ENCODE measurements around the gene PRDX2. TPM values are rescaled to one million over a fixed set of nuclear protein-coding genes. Genes with fewer than 3 reads are reported as not detected.

The PRDX2 gene
- total RNA-seq, 1 donor: 55.5 TPM

DNA sequence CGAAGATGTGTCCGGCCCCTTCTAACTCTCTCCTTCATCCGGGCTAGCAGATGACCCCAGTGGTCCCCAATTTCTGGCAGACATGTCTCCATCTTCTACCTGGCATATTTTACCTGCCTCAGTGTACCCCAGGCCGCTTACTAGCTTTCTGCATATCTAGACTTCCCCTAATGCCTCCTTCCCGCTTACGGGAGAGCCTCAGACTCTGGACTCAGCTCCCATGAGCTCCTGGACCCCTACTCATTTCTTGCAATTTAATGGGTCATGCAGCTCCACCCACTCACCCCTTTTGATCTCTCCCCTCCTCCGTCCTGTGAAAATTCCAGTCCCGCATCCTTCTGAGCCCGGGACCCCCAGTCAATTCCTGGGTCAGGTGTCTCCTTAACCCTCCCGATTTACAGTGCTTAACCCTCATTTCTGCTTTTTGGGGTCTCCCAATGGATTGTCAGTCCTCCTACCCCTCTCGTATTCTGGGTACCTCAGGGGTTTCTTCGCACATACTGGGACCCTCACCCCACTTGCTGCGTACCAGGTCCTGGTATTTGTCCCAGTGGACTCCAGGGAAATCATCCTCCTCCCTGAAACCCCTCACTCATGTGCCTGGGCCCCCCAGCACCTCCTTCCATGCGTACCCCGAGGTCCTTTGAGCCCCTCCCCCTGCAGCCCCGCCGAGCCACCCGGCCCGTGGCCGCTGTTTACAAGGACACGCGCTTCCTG is 10.8 kb downstream of the PRDX2 start:
- Histone ChIP-seq H3K9me3 (ENCODE audit: low read depth, low read length) (no peaks in the 10 kb centered on the region), H3K4me3 (ENCODE audit: low read length) (peak overlapping the region; percentile 100), H3K27me3 (ENCODE audit: insufficient read depth, low read length) (no peaks in the 10 kb centered on the region), H3K4me1 (ENCODE audit: insufficient read depth, low read length) (peaks cover 67% of the 10 kb centered on the region)

DNA sequence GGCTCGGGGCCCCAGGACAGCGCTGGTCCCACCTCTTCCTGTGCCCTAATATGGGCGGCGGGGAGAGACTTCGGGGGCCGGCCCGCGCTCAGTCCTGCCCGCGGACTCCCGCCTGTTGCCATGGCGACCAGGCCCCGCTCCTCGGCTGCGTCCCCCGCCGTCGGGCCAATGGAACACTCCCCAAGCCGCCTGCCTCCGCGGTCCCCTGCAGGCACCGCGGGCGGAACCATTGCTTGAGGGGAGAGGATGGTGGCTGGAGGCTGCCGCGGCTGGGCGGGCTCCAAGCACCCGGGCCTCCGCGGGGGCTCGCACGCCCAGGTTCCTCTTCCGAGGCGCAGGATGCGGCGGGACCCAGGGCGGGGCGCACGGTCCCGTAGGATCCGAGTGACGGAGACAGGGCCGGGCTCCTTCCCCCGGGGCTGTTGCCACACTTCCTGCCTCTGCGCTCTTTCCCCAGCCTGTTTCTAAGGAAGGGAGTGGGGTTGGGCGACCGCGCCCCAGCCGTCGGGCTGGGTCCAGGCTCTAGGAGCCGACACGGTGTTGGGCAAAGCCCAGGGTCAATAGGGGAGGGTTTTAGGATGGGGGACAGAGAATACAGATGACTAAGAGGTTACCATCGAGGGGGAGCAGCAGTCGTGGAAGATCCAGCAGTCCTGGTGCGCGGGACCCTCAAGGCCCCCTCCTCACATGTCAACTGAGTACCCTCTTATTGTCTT is 11.5 kb downstream of the PRDX2 start:
- H3K4me1 ChIP-seq (ENCODE audit: insufficient read depth, low read length): peaks cover 67% of the 10 kb centered on the region
- no peaks in the 10 kb centered on the region for H3K27me3 ChIP-seq (ENCODE audit: insufficient read depth, low read length)
- peak overlapping the region; percentile 100 for H3K4me3 ChIP-seq (ENCODE audit: low read length)
- no peaks in the 10 kb centered on the region for H3K9me3 ChIP-seq (ENCODE audit: low read depth, low read length)

DNA sequence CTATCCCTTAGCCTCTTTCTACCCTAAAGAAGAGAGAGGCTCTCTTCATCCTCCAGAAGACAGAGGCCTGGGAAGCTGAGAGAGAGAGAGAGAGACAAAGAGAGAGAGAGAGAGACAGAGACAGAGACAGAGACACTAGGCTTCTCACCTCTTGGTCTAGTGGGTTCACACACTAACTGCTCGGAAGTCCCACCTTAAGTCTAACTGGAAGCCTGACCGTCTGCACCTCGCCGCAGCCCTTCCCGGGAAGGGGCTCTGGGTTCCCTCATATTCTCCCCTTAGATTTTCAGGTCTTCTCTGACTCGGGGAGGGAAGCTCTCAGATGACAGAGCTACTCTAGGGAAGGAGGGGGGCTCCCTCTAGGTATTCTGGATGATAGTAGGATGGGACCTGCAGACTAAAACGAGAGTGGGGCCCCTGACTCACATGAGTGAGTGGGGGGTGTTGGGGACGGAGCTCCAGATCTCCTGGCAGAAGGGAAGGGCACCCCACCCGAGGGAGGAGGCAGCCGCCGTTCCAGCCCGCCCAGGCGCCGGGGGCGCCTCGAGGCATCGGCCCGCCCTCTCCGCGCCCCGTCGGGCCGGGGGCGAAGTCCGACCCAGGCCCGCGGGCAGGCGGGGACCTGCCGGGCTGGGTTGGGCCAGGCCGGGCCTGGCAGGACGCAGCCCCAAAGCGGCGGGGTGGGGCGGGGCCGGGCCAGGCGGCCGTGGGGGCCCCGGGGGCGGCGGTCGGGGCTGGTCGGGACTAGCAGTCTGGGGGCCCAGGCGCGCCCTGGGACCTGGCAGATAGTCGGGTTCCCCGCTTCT is 12.3 kb downstream of the PRDX2 start:
- Histone ChIP-seq H3K4me3 (ENCODE audit: low read length) (peak overlapping the region; percentile 100), H3K27me3 (ENCODE audit: insufficient read depth, low read length) (no peaks in the 10 kb centered on the region), H3K9me3 (ENCODE audit: low read depth, low read length) (no peaks in the 10 kb centered on the region), H3K4me1 (ENCODE audit: insufficient read depth, low read length) (peaks cover 67% of the 10 kb centered on the region)

DNA sequence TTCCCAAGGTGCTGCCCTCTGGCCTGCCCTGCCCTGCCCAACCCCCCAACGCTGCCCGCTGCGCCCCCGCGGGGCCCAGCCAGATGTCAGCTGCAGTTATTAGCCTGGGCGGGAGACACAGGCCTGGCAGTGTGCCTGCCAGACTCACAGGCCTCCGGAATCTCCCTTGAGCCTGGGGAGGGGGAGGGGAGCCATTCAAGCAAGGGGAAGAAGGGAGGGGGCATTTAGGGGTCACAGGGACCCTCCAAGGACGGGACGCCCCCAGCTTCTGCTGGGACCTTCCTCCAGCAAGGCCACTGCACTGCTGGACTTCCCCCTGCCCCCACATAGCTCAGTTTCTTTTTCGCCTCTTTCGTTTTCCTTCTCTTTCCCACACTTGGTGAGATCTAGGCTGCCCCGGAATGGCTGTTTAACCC is 12.9 kb downstream of the PRDX2 start:
- Histone ChIP-seq H3K9me3 (ENCODE audit: low read depth, low read length) (no peaks in the 10 kb centered on the region), H3K4me3 (ENCODE audit: low read length) (peak overlapping the region; percentile 100), H3K4me1 (ENCODE audit: insufficient read depth, low read length) (peaks cover 67% of the 10 kb centered on the region), H3K27me3 (ENCODE audit: insufficient read depth, low read length) (no peaks in the 10 kb centered on the region)

DNA sequence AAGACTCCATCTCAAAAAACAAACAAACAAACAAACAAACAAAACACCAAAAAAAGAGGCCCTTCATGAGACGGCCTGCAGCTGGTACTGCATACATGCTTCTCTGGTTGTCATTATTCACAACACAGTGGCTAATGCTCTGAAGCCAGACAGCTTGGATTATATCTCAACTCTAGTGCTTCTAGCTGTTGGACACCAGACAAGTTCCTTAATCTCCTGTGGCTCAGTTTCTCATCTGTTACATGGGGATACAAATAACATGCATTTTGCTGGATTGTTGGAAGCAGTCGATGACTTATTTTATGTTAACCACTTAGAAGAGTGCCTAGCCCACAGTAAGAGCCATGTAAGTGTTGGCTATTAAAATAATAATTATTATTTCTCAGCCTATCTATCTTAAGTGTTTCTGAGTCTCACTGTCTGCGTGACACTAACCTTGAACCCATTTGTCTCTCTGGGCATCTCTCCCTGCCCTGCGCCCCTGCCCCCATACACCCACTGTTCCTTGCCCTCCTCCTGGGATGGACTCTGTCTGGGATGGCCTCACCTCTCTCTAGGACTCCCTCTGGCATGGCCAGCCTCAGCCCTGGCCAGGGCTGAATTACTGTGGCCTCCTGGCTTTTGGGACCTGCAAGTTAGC is 13.4 kb downstream of the PRDX2 start:
- peaks cover 72% of the 10 kb centered on the region for H3K4me1 ChIP-seq (ENCODE audit: insufficient read depth, low read length)
- H3K4me3 ChIP-seq (ENCODE audit: low read length): peak overlapping the region; percentile 100
- no peaks in the 10 kb centered on the region for H3K9me3 ChIP-seq (ENCODE audit: low read depth, low read length)
- no peaks in the 10 kb centered on the region for H3K27me3 ChIP-seq (ENCODE audit: insufficient read depth, low read length)

DNA sequence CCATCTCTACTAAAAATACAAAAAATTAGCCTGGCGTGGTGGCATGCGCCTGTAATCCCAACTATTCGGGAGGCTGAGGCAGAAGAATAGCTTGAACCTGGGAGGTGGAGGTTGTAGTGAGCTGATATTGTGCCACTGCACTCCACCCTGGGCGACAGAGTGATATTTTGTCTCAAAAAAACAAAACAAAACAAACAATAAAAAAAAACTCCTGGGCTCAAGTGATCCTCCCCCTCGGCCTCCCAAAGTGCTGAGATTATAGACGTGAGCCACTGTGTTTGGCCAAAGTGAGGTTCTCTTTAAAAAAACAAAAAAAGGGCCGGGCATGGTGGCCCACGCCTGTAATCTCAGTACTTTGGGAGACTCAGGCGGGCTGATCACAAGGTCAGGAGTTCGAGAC is 14.1 kb downstream of the PRDX2 start:
- Histone ChIP-seq H3K9me3 (ENCODE audit: low read depth, low read length) (no peaks in the 10 kb centered on the region), H3K27me3 (ENCODE audit: insufficient read depth, low read length) (no peaks in the 10 kb centered on the region), H3K4me1 (ENCODE audit: insufficient read depth, low read length) (peaks cover 79% of the 10 kb centered on the region), H3K4me3 (ENCODE audit: low read length) (no peak overlapping the region)

DNA sequence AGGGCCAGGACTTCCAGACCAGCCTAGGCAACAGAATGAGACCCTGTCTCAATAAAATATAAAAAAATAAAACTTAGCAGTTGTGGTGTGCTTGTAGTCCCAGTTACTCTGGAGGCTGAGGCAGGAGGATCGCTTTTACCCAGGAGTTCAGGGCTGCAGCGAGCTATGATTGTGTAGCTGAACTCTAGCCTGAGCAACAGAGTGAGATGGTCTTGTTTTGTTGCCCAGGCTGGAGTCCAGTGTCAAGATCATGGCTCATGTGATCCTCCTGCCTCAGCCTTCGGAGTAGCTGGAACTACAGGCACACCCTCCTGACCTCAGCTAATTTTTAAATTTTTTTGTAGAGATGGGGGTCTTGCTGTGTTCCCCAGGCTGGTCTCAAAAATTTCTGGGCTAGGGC is 14.6 kb downstream of the PRDX2 start:
- H3K4me1 ChIP-seq (ENCODE audit: insufficient read depth, low read length): peaks cover 83% of the 10 kb centered on the region
- H3K9me3 ChIP-seq (ENCODE audit: low read depth, low read length): no peaks in the 10 kb centered on the region
- no peaks in the 10 kb centered on the region for H3K27me3 ChIP-seq (ENCODE audit: insufficient read depth, low read length)
- no peak overlapping the region for H3K4me3 ChIP-seq (ENCODE audit: low read length)

DNA sequence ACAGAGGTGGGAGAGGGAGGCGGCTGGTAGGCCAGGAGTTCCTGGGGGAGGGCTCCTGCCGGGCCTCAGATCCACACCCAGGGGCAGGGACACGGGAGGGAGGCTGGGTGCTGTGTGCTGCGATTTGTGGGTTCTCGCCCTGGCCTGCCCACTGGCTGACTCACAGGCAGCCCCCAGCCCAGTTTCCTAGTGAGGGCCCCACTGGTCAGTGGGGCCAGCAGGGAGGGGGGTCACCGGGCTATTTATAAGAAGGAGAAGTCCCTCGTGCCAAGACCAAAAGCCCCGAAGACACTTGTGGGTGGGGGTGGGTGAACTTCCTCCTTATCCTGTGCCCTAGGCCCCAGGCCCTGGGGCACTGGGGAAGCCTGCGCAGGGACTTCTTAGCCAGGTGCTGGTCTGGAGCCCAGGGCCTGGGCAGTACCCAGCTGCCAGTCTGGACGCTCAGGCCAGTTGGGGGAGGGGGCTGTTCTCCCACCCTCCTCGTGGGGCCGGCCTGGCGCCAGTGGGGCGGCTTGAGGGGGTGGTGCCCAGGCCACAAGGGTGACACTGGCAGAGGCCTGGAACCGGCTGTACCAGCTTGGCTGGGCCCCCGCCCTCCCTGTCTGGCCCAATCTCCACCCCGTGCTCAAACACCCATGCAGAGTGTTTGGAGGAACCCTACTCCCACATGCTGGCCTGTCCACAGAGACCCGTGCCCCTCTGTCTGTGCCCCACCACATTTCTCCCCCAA is 15.3 kb downstream of the PRDX2 start:
- Histone ChIP-seq H3K4me3 (ENCODE audit: low read length) (no peak overlapping the region), H3K9me3 (ENCODE audit: low read depth, low read length) (no peaks in the 10 kb centered on the region)

DNA sequence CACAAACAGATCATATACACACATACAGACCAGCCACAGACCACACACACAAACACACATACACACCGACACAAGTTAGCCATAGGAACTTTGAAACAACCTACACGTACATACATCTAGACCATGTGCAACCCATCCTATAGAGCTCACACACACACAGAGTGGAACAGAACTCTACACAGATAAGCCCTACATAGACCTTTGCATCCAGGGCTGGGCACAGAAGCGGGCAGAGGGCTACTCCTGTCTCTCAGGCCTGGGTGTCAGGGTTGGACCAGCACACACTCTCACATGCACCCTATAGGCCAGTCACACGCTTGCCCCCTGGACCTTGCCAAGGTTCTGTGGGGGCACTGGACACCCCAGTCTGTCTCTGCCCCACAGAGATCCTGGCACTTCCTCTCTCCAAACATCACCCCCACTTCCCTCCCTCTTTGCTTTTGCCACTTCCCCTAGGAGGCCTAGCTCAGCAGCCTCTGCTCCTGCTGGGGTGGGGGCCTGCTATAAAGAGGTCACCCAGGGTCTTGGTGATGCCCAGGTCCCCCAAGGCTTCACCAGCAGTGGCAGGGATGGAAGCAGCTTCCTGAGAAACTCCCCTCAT is 16.1 kb downstream of the PRDX2 start:
- Histone ChIP-seq H3K27me3 (ENCODE audit: insufficient read depth, low read length) (no peaks in the 10 kb centered on the region), H3K4me1 (ENCODE audit: insufficient read depth, low read length) (peaks cover 86% of the 10 kb centered on the region), H3K9me3 (ENCODE audit: low read depth, low read length) (no peaks in the 10 kb centered on the region), H3K4me3 (ENCODE audit: low read length) (peak overlapping the region; percentile 25)

More for the DNA sequence above, 15.3 kb downstream of the PRDX2 start:
- peaks cover 89% of the 10 kb centered on the region for H3K4me1 ChIP-seq (ENCODE audit: insufficient read depth, low read length)
- H3K27me3 ChIP-seq (ENCODE audit: insufficient read depth, low read length): no peaks in the 10 kb centered on the region

DNA sequence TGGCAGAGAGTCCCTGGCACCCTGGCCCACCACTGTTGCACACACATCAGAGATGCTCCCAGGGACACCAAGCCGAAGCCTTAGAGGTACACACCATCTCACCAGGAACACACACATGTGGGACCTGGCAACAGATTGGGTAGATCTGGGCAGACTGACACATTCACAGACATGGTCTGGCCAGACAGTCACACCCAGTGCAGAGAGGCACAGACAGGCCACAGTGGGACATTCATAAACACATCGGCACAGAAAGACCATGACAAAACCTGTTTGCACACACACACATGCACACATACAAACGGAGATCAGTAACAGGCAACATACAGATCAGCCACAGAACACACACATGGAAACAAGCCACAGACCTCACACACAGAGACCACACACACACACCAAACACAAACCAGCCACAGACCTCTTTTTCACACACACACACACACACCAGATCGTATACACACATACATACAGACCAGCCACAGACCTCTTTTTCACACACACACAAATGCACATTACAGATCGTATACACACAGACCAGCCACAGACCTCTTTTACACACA is 16.6 kb downstream of the PRDX2 start:
- H3K4me1 ChIP-seq (ENCODE audit: insufficient read depth, low read length): peaks cover 84% of the 10 kb centered on the region
- no peaks in the 10 kb centered on the region for H3K9me3 ChIP-seq (ENCODE audit: low read depth, low read length)
- H3K4me3 ChIP-seq (ENCODE audit: low read length): peak overlapping the region; percentile 25
- H3K27me3 ChIP-seq (ENCODE audit: insufficient read depth, low read length): no peaks in the 10 kb centered on the region

DNA sequence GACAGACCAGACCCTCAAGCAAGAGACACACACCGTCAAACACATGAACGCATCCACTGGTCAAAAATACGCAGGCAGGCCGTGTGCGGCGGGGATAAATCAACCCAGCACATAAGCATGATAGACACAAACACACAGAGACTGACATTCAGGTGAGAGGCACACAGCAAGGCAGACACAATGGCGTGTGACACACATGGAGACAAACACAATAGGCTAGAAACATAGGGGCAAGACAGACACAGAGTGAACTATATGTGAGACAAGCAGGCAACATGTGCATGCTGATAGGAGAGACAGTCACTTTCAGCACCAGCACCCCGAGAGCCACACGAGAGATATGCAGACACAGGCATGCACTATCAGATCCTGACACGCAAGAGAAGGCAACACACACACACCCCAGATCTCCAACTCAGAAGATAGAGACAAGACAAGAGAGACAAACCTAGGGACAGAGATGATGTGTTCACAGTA is 17.2 kb downstream of the PRDX2 start:
- H3K4me3 ChIP-seq (ENCODE audit: low read length): no peak overlapping the region
- no peaks in the 10 kb centered on the region for H3K9me3 ChIP-seq (ENCODE audit: low read depth, low read length)

DNA sequence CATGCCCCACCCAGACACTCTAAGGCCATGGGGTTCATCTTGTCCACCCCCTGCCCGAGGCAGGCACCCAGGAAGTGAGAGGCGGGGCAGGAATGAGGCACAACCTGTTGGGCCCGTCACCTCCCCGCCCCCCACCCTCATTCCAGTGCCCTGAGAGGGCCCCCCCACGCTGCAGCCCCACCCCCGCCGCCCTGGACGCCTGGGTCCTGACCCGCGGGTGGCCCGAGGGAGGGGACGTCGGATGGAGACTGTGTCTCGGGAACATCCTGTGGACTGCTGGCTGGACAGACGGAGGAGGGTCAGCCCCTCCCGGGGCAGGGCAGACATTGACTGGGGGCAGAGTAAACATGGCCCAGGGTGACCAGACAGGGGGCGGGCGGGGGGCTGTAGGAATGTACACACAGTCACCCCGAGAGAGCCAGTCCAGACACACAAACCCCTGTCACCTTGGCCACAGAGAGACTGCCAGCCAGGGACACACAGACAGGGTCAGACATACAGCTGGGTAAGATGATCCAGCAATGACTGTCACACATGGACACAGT is 17.7 kb downstream of the PRDX2 start:
- Histone ChIP-seq H3K9me3 (ENCODE audit: low read depth, low read length) (no peaks in the 10 kb centered on the region), H3K4me3 (ENCODE audit: low read length) (no peak overlapping the region), H3K27me3 (ENCODE audit: insufficient read depth, low read length) (no peaks in the 10 kb centered on the region), H3K4me1 (ENCODE audit: insufficient read depth, low read length) (peaks cover 88% of the 10 kb centered on the region)

More for the DNA sequence above, 17.2 kb downstream of the PRDX2 start:
- peaks cover 88% of the 10 kb centered on the region for H3K4me1 ChIP-seq (ENCODE audit: insufficient read depth, low read length)
- no peaks in the 10 kb centered on the region for H3K27me3 ChIP-seq (ENCODE audit: insufficient read depth, low read length)

DNA sequence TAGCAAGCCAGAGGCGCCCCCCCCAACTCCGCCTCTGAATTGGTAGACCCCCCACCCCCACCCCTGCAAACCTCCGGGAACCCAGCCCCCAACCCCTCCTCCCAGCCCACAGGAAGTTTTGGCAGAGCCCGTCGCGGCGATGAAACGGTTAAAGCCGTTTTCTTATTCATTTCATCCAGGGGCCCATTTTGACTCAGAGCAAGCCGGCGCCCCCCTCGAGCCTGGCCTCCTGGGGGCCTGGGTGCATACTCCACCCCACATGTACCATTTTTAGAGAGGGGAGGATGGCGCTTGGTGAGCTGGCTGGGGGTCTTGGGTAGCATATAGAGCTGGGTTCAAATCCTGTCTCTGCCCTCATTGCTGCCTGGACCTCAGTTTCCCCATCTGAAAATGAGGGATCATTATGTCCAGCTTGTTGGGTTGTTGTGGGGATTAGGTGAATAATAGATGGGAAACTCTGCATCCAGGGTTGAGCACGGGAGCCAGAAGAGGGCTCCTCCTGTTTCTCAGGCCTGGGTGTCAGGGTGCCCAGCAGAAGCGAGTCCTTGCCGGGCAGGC is 18.2 kb downstream of the PRDX2 start:
- Histone ChIP-seq H3K4me1 (ENCODE audit: insufficient read depth, low read length) (peaks cover 88% of the 10 kb centered on the region), H3K27me3 (ENCODE audit: insufficient read depth, low read length) (no peaks in the 10 kb centered on the region), H3K4me3 (ENCODE audit: low read length) (no peak overlapping the region), H3K9me3 (ENCODE audit: low read depth, low read length) (no peaks in the 10 kb centered on the region)
